LNCAP (cell line): ENCODE results near the gene GAB2.

ENCODE experiments used
- CTCF ChIP-seq: fragments of 450-650 bp; IDR thresholded peaks from 2 replicates; pipeline ENCODE4 v1.5.1; 2017; ENCODE audit warnings: mild to moderate bottlenecking

GAB2 gene

DNA sequence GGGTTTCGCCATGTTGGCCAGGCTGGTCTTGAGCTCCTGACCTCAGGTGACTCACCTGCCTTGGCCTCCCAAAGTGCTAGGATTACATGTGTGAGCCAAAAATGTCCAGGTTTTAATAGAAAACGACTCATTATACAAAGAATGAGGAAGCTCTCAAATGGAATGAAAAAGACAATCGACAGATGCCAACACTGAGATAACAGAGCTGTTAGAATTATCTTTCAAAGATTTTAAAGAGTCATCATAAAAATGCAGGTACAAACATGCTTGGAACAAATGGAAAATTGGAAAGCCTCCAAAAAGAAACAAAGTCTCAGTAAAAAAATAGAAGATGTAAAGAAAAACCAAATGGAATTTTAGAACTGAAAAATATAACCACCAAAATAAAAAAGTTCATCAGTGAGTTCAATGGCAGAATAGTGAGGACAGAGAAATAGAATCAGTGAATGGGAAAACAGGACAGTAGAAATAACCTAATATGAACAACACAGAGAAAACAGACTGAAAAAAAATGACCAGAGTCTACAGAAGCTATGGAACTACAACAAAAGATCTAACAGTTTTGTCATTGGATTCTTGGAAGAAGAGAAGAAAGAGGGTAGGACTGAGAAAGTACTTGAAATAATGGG lies 10.9 kb downstream of the GAB2 start:
- no peak for TF ChIP-seq CTCF

DNA sequence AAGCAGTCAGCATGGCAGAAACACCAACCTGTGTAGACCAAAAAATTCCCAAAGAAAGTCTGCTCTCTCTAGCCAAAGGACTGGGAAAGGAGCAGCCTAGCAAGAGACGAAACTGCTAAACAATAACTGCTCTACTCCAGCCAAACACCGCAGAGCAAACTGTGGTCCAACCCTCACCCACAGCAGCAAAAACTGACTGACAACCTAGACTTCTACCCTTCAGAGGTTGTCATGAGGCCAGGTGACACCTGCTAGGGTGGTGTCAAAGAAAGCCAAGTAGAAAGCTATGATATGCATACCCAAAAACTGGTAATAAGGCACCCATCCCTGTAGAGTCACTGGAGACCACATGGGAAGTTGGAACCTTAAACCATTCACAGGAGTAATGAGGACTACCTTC lies 11.8 kb downstream of the GAB2 start:
- no peak for TF ChIP-seq CTCF

DNA sequence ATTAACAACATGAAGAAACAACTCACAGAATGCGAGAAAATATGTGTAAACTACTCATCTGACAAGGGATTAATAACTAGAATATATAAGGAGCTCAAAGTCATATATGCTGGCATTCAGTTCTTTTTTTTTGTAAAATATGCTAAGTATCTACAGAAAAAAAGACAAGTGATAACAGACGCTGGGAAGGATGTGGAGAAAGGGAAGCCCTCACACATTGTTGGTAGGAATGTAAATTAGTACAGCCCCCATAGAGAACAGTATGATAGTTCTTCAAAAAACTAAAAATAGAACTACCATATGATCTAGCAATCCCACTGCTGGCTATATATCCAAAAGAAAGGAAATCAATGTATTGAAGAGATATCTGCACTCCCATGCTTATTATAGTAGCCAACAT lies 13.8 kb downstream of the GAB2 start:
- no peak for TF ChIP-seq CTCF

DNA sequence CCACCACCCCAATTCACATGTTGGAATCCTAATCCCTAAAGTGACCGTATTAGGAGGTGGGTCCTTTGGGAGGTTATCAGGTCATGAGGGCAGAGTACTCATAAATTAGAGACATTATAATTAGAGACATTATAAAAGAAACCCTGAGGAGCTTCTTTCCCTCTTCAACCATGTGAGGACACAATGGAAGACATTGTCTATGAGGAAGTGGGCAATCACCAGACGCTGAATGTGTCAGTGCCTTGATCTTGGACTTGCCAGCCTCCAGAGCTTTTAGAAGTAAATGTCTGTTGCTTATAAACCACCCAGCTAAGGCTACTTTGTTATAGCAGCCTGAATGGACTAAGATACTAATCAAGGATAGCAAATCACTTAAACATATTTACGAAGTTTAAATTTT lies 14.8 kb downstream of the GAB2 start:
- TF ChIP-seq CTCF: no peak

- TF ChIP-seq CTCF: no peak
Measured at GRCh38 chr11:78400702-78401101, 16.9 kb downstream of the GAB2 start.

GRCh38 chr11:78400116-78400515 lies 17.5 kb downstream of the GAB2 start:
- TF ChIP-seq CTCF: no peak

DNA sequence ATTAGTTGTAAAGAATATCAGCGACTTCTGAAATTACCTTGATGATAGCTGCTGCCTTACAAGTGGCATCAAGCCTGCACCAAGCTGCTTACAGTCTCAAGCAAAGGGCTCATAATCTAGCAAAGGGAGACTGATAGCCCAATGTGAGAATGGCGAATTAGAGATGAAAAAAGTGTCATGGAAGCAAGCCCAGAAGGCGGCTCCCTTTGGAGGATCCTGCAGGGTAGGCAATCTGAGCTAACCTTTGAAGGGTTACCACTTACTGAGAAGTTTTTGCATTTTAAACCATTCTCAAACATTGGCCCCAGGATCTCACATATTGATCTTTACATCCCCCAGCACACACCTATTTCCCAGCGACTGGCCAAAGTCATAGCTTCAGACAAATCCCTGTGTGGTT lies 18.5 kb downstream of the GAB2 start:
- no peak for TF ChIP-seq CTCF

DNA sequence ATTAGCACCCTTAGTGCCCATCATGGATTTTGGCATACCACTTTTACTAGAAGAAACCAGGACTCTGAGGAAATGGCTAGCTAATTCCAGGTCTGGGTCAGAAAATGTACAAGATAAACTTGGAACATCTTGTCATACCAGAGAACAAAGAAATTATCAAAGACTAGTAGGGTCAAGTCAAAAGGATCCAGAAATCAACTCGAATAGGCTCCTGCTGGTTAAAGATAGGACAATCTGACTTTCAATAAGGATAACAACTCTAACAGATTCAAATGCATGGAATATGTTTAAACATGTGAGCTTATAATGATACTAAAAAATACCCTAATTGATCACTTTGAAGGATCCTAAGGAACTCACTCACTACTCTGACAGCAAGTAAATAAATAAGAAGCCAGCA lies 18.9 kb downstream of the GAB2 start:
- TF ChIP-seq CTCF: no peak
